HG03378 (cell line): ENCODE data around the gene CDH16.

Experiments used
- ATAC-seq: cut with Tn5 transposase; IDR thresholded peaks from one replicate; pipeline ENCODE4 v1.9.1; 2021; ENCODE audit warnings: mild to moderate bottlenecking, moderate library complexity; ENCODE audit not compliant: unreplicated experiment

The CDH16 gene

DNA sequence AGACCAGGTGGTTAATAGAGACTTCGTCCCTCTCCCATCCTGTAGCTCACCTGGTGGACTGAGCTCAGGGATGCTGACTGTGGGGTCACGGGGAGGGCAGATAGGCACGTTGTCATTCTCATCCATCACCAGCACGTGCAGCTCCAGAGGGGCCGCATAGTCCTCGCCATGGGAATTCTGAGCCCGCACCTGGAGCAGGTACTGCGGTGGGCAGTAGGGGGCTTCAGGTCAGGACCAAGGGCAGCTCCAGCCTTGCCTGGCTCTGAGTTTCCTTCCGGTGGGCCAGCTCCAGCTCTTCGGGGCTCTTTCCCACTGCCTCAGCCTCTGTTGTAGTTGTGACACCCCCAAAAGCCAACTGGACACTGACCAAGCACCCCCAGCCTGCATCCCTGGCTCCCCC is 5.6 kb downstream of the CDH16 start:
- no peak for ATAC-seq

DNA sequence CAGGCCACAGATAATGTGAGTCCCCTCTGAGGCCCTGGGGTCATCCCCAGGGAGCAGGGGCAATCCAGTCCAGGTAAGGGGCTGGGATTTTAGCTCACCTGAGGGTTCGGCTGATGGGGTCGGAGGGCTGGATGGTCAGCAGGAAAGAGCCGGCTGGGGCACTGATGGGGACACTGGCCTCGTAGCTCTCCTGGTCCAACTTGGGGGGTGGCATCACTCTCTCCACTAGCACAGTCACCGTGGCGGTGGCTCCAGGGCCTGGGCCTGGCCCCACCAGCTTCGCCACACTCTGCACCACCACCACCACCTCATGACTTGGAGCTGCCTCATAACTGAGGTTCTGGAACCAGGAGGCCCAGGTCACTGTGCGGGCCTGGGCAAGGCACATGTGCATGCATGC is 6.9 kb downstream of the CDH16 start:
- no peak for ATAC-seq

DNA sequence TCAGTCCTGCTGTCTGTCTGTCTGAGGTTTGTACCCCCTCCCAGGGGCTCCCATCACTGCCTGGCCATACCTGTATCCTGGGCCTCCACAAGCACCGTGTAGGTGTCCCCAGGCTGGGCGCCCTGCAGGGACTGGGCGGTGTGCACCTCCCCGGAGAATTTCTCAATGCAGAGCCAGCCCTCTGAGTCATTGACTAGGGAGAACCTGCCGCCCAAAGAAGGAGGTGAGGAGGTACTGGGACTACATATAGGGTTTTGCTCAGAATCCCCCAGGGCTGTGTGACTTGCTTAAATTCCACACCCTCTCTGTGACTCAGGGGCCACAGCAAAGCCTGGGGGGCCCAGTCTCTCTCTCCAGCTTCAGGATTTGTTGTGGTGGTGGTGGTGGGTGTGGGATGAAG is 7.6 kb downstream of the CDH16 start:
- no peak for ATAC-seq

DNA sequence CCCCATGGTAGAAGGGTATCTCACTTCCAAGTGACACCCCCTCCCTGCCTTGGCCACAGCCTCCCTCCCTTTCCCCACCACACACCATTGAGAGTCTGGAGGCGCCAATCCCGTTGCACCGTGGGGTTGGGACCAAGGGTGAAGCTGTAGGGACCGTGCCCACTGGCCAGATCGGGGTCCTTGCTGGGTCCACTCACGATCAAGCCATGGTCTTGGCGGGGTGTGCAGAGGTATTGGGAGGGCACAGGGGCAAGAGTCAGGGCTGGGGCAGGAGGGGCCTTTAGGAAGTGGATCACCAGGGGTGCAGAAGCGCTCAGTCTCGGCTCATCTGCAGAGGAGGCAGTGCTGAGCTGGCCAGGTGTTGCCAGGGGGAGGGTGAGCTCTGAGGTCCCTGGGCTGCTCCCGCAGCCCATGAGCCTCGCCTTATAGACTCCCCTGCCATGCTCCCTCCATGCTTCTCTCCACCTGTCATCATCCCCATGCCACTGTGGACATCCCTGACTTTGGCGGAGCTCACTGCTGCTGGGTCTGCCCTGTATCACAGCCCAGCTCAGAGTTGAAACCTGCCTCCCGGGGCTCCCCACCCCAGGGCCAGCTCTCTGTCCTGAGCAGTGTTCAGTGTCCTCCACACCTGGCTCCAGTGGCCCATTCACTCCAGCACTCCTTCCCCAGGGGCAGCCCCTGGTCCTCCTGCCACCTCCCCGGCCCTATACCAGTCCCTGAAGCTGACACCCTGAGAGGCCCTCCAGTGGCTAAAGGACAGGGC is 8.3 kb downstream of the CDH16 start:
- no peak for ATAC-seq

DNA sequence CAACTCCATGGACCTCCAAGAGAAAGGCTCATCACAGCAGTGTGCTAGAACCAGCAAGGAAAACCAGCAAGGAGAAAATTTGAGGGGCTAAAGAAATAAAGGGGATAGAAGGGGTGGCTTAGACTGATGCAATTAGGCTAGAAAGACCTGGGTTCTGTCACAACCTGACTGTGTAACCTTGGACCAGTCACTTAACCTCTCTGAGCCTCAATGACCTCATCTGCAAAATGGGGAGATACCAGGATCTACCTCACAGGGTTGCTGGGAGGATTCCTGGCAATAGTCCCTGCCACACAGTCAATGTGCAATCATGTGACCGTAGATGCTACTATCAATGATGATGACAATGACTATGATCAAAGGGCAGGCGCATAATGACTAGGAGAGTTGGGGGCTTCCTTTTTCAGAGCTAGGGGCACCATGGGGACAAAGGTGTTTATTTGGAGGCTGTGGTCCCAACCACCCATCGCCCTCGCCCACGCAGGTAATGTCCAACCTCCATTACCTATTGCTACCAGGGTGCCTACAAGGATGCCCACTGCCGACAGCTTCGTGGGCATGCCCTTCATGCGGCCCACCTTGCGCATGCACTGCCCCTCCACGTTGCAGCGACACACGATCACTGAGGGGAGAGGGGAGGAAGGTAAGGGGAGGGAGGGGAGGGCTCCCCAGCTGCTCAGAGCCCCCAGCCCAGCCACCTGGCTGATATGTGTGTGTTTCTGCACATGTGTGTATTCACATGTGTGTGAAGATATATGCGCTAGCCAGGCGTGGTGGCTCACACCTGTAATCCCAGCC is 9.7 kb downstream of the CDH16 start:
- no peak for ATAC-seq

DNA sequence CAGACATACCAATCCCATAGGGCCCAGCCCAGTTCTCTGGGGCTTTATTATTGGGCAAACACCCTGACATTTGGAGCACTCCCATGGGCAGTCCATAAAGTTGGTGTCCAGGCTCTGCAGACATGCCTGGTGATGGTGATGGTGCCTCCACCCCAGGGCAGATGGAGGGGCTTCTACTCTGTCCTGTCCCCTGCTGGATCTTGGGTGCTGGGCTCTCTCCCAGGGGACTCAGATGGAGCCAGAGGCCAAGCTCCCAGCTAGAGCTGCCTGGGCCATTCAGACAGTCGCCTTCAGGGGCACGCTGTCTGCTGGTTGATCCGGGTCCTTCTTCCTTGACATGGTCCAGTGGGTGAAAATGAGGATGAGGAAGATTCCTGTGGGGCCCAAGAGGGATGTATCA is 10.6 kb downstream of the CDH16 start:
- no peak for ATAC-seq

DNA sequence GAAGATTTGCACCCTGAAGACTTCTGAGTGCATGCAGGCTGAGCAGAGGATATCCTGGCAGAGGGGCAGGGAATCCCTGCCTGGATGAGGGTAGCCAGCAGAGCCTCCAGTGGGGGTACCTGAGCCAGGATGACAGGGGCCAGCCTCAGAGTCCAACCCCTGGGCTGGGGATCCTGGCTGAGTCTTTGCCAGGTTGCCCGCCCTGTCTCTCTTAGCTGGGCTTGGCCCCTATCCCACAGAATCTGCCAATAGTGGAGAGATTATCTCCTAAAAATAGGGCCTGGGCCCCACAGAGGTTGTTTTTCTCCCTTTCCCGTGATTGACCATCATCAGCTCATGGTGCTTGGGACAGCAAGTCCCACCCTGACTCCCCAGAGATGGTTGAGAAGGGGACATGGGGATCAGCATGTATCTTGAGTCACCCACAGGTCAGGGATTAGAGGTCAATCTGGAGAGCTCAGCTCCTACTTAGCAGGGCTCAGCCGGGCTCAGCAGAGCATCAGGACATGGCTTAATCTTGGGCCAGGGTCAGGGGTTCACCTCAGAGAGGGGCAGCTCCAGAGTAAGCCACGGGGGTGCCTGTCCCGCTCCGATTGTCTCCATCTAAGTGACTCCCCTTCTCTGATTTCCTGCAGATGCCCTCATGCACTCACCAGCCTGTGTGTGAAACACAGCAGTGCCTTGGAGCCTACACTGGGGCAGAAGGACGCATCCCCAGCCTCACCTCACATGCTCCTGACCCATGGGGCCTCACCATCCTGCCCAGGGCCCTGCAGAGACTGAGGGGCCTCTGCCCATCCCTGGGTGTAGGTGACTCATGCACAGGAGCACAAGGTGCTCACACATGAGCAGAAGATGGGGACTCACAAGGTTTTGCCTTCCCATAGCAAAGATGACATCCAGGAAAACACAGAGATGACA is 11.5 kb downstream of the CDH16 start:
- no peak for ATAC-seq

DNA sequence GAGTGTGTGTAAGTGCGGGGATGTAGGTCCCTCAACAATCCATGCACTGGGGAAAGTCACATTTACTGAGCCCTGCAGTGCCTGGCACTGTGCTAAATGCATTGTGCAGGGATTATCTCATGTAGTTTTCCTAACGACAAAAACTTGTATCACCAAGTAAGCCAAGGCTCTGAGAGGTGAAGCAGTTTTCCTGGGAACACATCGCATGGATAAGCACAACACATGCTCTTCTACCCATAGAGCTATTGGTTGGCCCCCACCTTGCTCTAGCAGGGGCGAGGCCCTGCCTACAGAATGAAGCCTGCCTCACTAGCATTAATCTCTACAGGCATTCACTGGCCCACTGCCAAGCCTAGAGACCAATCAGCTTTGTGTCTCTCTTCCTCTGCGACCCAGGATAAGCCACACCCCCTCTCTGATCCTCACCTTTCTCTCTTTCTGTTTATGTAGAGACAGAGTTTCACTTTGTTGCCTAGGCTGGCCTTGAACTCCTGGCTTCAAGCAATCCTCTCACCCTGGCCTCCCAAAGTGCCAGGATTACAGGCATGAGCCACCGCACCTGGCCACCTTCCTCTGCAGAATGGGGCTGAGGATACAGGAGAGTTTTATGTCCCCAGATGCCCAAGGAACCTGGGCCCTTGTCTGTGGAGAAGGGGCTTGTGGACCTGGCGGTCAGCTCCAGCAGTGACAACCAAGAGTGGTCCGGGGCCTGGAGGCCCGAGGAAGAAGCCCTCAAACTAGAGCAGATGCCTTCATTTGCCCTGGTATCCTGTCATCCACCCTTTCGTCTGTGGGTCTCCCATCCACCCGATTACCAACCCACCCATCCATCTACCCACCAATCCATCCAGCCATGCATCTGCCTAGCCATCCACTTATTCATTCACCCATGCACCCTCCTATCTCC is 12.8 kb downstream of the CDH16 start:
- ATAC-seq = no peak

DNA sequence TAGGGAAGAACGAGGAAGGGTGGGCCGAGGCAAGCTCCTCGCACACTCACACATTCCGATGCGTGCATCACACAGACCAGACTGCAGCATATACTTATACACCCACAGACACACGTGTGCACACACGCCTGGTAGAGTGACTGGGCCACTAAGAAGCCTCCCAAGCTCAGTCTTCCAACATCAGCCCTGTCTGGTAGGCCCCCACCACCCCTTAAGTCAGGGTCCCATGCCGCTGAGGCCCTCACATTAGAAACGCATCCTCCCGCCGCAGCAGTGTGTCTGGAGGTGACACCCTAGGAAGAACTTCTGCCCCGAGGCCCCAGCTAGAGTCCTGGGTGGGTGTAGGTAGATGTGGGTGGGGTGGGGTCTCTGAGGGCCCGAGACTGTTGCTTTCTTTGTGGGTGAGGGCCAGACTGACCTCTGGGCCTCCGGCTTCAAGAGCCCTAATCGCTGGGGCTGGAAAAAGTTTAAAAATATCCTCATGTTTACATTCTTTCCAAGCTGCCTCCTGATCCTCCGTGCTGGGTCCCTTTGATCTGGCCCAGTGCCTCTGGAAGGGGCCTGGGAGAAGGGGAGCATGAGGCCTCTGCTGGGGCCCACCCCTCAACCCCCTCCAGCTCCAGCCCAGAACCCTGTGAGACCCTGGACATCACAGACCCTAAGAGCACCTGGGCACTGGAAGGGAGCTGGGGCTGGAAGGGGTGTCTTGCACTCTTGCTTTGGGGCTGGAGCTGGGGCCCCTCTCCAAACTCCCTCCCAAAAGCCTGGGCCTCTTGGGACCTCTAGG is 13.6 kb downstream of the CDH16 start:
- ATAC-seq = no peak

DNA sequence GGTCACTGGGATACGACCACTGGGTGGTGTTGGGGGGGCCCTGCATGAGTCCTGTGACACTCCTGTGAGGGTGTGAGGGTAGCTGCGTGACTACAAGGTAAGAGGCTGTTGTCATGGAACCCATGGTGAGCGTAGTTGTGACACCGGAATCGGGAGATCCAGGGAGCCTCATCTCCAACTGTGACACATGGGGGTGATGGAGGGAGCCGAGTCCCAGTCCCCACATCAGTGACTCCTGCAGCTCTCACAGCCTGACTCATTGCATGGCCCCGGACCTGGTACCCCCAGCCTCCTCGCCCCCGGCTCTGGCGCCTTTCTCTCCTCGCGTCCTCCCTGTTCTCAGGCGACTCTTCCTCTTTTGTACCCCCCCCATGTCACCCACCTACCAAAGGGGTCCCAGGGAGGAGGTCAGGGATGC is 14.2 kb downstream of the CDH16 start:
- ATAC-seq = no peak

DNA sequence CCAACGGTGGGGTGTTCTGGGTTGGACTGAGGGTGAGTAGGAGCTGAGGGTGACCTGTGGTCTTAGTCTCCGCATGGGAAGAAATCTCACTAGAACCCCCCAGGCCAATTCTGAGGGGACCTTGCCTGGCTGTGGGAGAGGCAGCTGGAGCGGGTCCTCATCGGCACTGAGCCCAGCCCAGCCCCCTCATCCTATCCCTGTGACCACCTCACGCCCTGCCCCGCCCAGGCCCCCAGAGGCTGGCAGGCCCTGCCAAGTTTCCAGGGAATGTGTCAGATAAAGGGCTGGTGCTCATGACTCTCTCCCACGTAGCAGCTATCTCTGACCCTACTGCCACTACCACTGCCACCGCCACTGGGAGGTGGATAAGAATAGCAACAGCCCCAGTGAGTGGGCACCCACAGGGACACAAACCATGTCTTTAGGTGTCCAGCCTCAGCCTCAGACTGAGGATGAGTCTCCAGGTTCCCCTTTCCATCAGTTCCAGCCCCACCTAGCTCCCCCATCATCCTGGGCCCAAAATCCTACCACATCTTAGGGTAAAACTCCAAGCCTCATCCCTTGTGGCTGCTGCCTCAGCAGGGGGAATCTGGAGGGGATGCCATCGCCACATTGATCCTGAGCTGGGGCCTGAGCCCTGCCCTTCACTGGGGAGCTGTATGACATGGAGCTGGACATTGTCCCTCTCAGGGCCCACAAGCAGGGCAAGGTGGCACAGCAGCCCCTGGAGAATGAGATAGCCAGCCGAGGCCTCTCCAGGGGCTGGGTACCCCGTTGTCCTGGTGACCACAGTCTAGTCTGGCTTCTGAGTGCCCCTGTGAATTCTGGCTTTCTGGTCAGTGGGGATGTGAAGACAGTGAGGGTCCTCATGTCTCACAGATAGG is 14.9 kb downstream of the CDH16 start:
- ATAC-seq = no peak

DNA sequence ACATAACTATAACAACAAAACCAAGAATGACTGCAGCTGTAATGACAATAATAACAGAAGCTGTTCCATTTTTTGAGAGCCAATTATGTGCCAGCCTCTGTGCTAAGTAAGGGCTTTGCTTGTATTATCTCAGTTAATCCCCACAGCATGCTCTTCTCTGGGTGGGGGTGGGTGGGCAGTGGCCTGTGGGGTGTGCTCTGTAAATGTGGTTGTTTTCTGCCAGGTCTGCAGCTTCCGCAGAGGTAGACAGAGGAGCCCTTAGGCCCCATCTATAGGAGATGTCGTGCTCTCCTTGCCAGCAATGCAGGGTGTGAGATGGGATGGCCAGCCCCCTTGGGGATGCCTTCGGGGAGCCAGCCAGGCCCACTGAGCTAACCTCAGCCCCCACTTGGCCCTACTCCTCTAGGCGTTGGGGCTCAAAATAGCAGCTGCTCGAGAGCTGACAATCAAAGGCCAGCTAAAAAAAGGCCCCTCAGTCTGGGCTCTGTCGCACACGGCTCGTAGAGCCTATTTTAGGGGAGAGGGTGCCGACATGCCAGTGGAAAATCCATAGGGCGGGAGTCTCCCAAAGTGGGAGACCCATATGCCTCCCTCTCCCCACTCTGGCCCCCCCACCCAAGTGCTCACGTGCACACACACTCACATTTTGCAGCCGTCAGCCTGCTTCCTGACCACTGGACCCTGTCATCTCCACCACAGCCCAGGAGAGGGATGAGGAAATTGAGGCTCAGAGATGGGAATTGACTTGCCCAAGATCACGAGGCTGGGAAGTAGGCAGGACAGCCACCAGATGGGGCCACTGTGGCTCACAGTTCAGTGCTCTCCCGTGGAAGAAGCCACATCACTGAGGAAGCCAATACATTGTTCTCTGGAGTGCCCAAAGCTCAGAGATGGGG is 15.8 kb downstream of the CDH16 start:
- ATAC-seq = no peak

DNA sequence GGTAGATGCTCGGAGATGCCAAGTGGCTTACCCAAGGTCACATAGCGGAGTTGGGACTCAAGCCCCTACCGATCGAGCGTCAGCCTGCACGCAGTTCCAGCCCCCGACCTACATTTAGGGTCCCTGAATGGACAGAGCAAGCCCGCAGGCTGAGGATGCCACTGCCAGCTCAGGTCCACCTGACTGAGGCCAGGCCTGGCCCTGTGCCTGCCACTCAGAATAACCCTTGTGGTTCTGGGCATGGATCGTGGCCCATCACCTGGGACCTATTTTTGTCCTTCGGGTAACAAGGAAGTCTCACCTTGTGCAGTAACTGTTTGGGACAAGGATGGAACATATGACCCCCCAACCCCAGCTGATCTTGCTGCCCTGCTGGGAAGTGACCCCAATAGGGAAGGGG is 17.1 kb downstream of the CDH16 start:
- ATAC-seq = no peak

DNA sequence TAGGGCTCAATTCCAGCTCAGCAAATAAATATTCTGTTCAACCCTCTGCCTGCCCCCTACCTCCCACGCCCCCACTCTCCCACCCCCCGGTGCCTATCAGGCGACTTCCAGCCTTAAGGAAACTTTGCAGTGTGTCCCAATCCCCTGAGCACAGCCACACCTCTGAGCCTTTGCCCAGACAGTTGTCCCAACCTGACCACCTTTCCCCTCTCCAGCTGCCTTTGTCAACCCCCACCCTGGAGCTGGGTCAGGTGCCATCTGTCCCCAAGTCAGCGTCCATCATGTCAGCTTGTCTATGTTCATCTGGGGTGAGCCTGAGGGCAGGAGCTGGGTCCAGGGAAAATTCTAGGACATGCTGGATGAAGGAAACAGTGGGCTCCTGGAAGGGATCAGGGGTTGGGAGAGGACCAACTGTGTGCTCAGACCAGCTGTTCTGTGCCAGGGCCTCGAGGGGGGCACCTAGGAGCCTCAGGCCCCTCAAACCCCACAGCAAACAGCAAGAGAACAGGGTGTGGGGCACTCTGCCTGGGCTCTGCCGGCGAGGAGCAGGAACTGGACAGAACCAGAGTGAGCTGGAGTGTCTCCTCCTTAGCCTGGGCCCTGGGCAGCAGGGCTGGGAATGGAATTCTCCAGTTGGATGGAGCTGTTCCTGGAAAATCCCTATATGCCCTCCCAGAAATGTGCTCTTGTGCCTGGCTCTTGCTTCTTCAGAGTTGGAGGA is 17.8 kb downstream of the CDH16 start:
- no peak for ATAC-seq

DNA sequence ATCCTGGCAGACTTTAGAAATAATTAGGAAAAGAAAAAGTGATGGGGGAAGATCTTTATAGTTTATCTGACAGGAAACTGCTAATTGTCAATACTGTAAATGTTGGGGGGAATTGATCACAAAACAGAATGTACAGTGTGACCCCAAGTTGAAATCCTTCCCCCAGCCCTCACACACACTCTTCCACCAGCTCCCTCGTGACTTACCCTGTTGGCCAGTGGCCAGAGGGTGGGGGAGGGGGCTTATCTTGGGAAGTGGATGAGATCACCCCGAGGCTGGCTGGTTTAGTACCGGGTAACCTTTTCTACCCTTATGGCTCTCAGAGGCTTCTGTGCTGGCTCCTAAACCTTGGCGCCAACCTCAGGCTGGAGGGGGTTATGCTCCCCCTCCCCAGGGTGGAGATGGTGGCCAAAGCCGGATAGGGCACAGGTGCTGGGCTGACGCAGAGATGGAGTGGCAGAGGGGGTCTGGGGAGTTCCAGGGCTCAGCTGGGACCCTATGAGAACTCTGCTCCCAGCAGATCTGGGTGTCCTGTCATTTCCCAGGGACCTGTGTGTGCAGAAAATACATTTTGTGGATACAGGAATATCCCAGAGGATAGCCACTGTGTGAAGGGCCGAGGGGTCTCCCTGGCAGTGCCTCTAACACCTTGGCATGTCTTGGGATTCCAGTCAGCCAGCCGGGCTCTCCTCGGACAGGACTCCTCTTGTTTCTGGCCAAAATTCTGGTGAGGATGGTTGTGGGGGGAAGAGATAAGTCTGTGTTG is 18.6 kb downstream of the CDH16 start:
- no peak for ATAC-seq

DNA sequence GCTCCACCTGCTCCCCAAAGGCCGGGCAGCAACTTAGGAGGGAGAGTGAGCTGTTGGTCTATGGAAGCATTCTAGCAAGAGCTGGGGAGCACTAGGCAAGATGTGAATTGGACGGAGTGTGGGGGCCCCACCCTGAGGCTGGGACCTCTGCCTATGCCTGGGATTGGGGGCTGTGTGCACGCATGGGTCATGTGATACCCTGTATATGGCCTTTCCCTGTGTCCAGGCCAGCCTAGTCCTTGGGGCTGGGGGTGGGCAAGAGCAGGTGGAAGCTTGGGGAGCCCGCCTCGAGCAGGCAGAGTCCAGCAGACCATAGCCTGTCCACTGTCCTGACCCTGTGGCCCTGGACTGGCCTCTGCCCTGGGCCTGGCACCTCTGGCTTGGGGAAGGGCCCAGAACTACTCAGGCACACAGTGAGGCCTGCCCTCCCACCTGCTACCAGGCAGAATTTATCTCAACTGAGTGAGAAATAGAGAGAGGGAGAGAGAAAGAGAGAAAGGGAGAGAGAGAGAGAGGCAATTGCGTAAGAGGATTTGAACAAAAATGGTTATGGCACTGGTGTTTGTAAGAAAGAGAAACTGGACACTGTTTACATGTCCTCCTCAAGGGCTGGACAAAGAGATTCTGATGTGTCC is 19.3 kb downstream of the CDH16 start:
- no peak for ATAC-seq
